K562 (cell line): ENCODE data around the gene RNF222. TPM values are rescaled to one million over a fixed set of nuclear protein-coding genes. Genes with fewer than 3 reads are reported as not detected.
A peak's percentile ranks its signal among the peaks of the same experiment; 100 is the strongest.

ENCODE experiments used
- ATAC-seq: fragments of 200-7000 bp; cut with Tn5 transposase; 3 replicates; pipeline ENCODE4 v1.9.1; 2020; ENCODE audit warnings: moderate library complexity
- BruUV-seq: library from RNA; stranded (reverse); fragments of 400-500 nt; replicated peaks from 2 replicates; lab custom pipeline; 2021; lab: Mats Ljungman, UMichigan
- CTCF ChIA-PET: fragments of 300-600 bp; formaldehyde crosslinking; extraction: SDS; loops from one replicate; lab custom pipeline; 2021; ENCODE audit warnings: low intra/inter-chr PET ratio; lab: Yijun Ruan, JAX
- POLR2A ChIA-PET: fragments of 300-600, 350-650 bp; sonication (Branson Sonifier 250); formaldehyde crosslinking; extraction: SDS; loops from one replicate; lab custom pipeline; 2021; ENCODE audit warnings: antibody characterized with exemption, inconsistent platforms; lab: Yijun Ruan, JAX
- DNase-seq, 4 experiments: peaks; one replicate each; pipeline versions ENCODE4 v3.0.0 to v3.0.0-alpha.2; 2011 to 2018; ENCODE audit warnings: low spot score in 3 of 4, mixed read lengths in 3 of 4; ENCODE audit errors: extremely low read depth in 1 of 4
- FAIRE-seq: peaks from 2 replicates; lab custom pipeline; 2011; peaks lifted over from hg19 to GRCh38; lab: Jason Lieb, UNC
- H2AFZ ChIP-seq: 2 replicates; pipeline ENCODE4 v1.6.0; 2011; ENCODE audit warnings: low read depth, low read length, control low read depth, inconsistent platforms
- H3K27ac ChIP-seq: fragments of 200-600 bp; 3 replicates; pipeline ENCODE4 v1.8.0; 2011; ENCODE audit warnings: low read depth, mild to moderate bottlenecking, control low read depth, inconsistent platforms, low read length, moderate library complexity, mixed read lengths; ENCODE audit errors: extremely low read depth
- H3K27me3 ChIP-seq, 2 experiments: fragments of 300-600 bp in 1 of 2; 2 replicates in 1 of 2; 3 replicates in 1 of 2; pipeline versions ENCODE4 v1.6.0 to v1.8.0; 2011; ENCODE audit warnings: inconsistent platforms in 2 of 2, low read length in 2 of 2, mild to moderate bottlenecking in 1 of 2, mixed read lengths in 1 of 2, moderate library complexity in 1 of 2; ENCODE audit not compliant: control insufficient read depth in 2 of 2, insufficient read depth in 2 of 2
- H3K36me3 ChIP-seq: fragments of 300-600 bp; 3 replicates; pipeline ENCODE4 v1.8.0; 2011; ENCODE audit warnings: mild to moderate bottlenecking, low read length, inconsistent platforms; ENCODE audit not compliant: control insufficient read depth, insufficient read depth
- H3K4me1 ChIP-seq, 2 experiments: fragments of 200-600 bp in 1 of 2; replicated peaks in 1 of 2; 2 replicates in 1 of 2; 3 replicates in 1 of 2; pipeline versions ENCODE4 v1.5.1 to v1.8.0; 2011; ENCODE audit warnings: inconsistent platforms in 2 of 2, low read length in 2 of 2, mild to moderate bottlenecking in 1 of 2, mixed read lengths in 1 of 2, moderate library complexity in 1 of 2; ENCODE audit not compliant: control insufficient read depth in 2 of 2, insufficient read depth in 2 of 2
- H3K4me2 ChIP-seq: 2 replicates; pipeline ENCODE4 v1.6.1; 2011; ENCODE audit warnings: low read length, control low read depth, inconsistent platforms, mixed read lengths; ENCODE audit not compliant: insufficient read depth
- H3K4me3 ChIP-seq: fragments of 200-600 bp; sonication (generic), shearing (Covaris generic); 2 replicates; pipeline ENCODE4 v1.5.1; 2016; ENCODE audit warnings: control low read depth, inconsistent platforms
- H3K79me2 ChIP-seq: fragments of 200-600 bp; 3 replicates; pipeline ENCODE4 v1.8.0; 2011; ENCODE audit warnings: low read length, inconsistent platforms; ENCODE audit not compliant: control insufficient read depth, insufficient read depth
- H3K9ac ChIP-seq, 2 experiments: 2 replicates each; pipeline versions ENCODE4 v1.6.0 to v1.6.1; 2011; ENCODE audit warnings: low read depth in 2 of 2, low read length in 2 of 2, control low read depth in 1 of 2, inconsistent platforms in 1 of 2, mild to moderate bottlenecking in 1 of 2, mixed read lengths in 1 of 2; ENCODE audit not compliant: insufficient read depth in 1 of 2
- H3K9me1 ChIP-seq: one replicate; pipeline ENCODE4 v1.6.0; 2011; ENCODE audit warnings: inconsistent platforms, mild to moderate bottlenecking, low read length, moderate library complexity; ENCODE audit not compliant: control insufficient read depth, insufficient read depth
- H3K9me3 ChIP-seq: replicated peaks from 2 replicates; pipeline ENCODE4 v1.5.1; 2011; ENCODE audit warnings: low read depth, low read length, inconsistent platforms; ENCODE audit not compliant: control insufficient read depth, insufficient read depth
- H4K20me1 ChIP-seq: replicated peaks from 2 replicates; pipeline ENCODE4 v1.6.1; 2011; ENCODE audit warnings: low read length, inconsistent platforms, mixed read lengths; ENCODE audit not compliant: control insufficient read depth, insufficient read depth
- ARID4B ChIP-seq: sonication (generic); formaldehyde crosslinking; IDR thresholded peaks from 2 replicates; pipeline ENCODE4 v1.8.0; 2022; ENCODE audit warnings: mild to moderate bottlenecking, missing genetic modification reagents
- BRF2 ChIP-seq: IDR thresholded peaks from 3 replicates; pipeline ENCODE4 v1.6.1; 2011; ENCODE audit warnings: borderline replicate concordance, mild to moderate bottlenecking; ENCODE audit not compliant: insufficient read length, insufficient read depth
- CBX8 ChIP-seq: fragments of 200-600 bp; sonication (generic); IDR thresholded peaks from 2 replicates; pipeline ENCODE4 v1.6.1; 2012; ENCODE audit warnings: borderline replicate concordance, mixed run types, low read depth, mild to moderate bottlenecking, moderate library complexity, mixed read lengths, low read length, control low read depth, inconsistent platforms; ENCODE audit not compliant: poor library complexity, severe bottlenecking; ENCODE audit errors: extremely low read depth
- CREB3 ChIP-seq: fragments of 450-650 bp; conservative IDR thresholded peaks from 2 replicates; pipeline ENCODE4 v1.6.1; 2016; ENCODE audit warnings: missing genetic modification characterization, low read depth, mild to moderate bottlenecking, missing compliant biosample characterization, moderate library complexity
- DPF2 ChIP-seq: fragments of 450-650 bp; IDR thresholded peaks from 2 replicates; pipeline ENCODE4 v1.6.1; 2016
- FOSL1 ChIP-seq: fragments of 200-800 bp; sonication (Bioruptor generic); conservative IDR thresholded peaks from 2 replicates; pipeline ENCODE4 v1.6.1; 2016; ENCODE audit warnings: missing genetic modification characterization, missing compliant biosample characterization
- FOXJ3 ChIP-seq: sonication (generic); formaldehyde crosslinking; IDR thresholded peaks from 2 replicates; pipeline ENCODE4 v1.4.0; 2020; ENCODE audit warnings: mild to moderate bottlenecking, missing genetic modification reagents
- MTF1 ChIP-seq: fragments of 250-450 bp; sonication (Bioruptor Pico); IDR thresholded peaks from 2 replicates; pipeline ENCODE4 v1.9.0; 2021; ENCODE audit warnings: moderate library complexity, mild to moderate bottlenecking, inconsistent platforms, borderline replicate concordance
- PRMT5 ChIP-seq: sonication (generic); formaldehyde crosslinking; IDR thresholded peaks from 2 replicates; pipeline ENCODE4 v1.5.0; 2020; ENCODE audit warnings: missing genetic modification reagents
- TFE3 ChIP-seq: fragments of 450-650 bp; formaldehyde crosslinking; IDR thresholded peaks from 2 replicates; pipeline ENCODE4 v1.4.0; 2020; ENCODE audit warnings: mild to moderate bottlenecking, mixed read lengths
- TOE1 ChIP-seq, 2 experiments: fragments of 450-650 bp in 1 of 2; sonication (generic) in 1 of 2; formaldehyde crosslinking in 1 of 2; IDR thresholded peaks; 2 replicates each; pipeline versions ENCODE4 v1.7.1 to v1.8.0; 2016 to 2022; ENCODE audit warnings: borderline replicate concordance in 2 of 2, mild to moderate bottlenecking in 2 of 2, antibody characterized with exemption in 1 of 2, inconsistent platforms in 1 of 2, low read depth in 1 of 2, missing genetic modification reagents in 1 of 2, moderate library complexity in 1 of 2
- ZNF232 ChIP-seq: sonication (generic); formaldehyde crosslinking; IDR thresholded peaks from 2 replicates; pipeline ENCODE4 v1.8.0; 2022; ENCODE audit warnings: mild to moderate bottlenecking, missing genetic modification reagents
- ZNF830 ChIP-seq: fragments of 250-450 bp; sonication (Bioruptor Pico); IDR thresholded peaks from 2 replicates; pipeline ENCODE4 v1.5.0; 2021; ENCODE audit warnings: mild to moderate bottlenecking
- WGBS: fragments of 100-300 bp; shearing (Covaris generic); methylation state at CpG from one replicate; pipeline ENCODE4 v1.1.6; 2016; ENCODE audit warnings: low coverage, mixed read lengths; ENCODE audit not compliant: insufficient coverage; ENCODE audit errors: missing lambda C conversion rate; 5-methylcytosine and 5-hydroxymethylcytosine counted together
- in situ Hi-C: fragments of 300-500 bp; cut with MboI; formaldehyde crosslinking; loops from 4 replicates; pipeline ENCODE4 v1.15.0; 2018; ENCODE audit warnings: inconsistent platforms, mixed read lengths
- intact Hi-C: fragments of 100-400 bp; cut with micrococcal nuclease; formaldehyde crosslinking; loops from 2 replicates; pipeline ENCODE4 v1.14.2; 2022
- polyA plus RNA-seq, 8 experiments: library from polyadenylated mRNA; depleted of rRNA in 4 of 8; stranded (reverse) in 5 of 8; unstranded in 3 of 8; fragments of >200 nt; fragmentation: Nextera tagmentation in 2 of 8; fragmentation: Illumina TruSeq in 1 of 8; extraction: Ambion mirVana in 2 of 8; extraction: Trizol in 1 of 8; gene quantifications; 2 replicates each; pipeline versions ENCODE4 v1.2.1 to v1.2.3, GENCODE V29; 2011 to 2014; ENCODE audit warnings: inconsistent platforms in 1 of 8, missing spikeins in 1 of 8
- total RNA-seq, 7 experiments: library from RNA; depleted of rRNA in 6 of 7; stranded (reverse); fragments of >200 nt in 6 of 7; fragmentation: Illumina TruSeq in 2 of 7; extraction: Trizol in 2 of 7; gene quantifications; 2 replicates each; pipeline versions ENCODE4 v1.2.1 to v1.2.3, GENCODE V29; 2011 to 2021; ENCODE audit warnings: low replicate concordance in 1 of 7

Gene RNF222
- total and polyA plus RNA-seq, 9 of the 15 experiments (the other 6 are each of a cell fraction or from before 2014, with no cell fraction given), result not detected

GRCh38 chr17:8369944-8370343, 27.7 kb downstream of the RNF222 start:
- in situ Hi-C loops (no loop called here), intact Hi-C loops (no loop called here)
- FAIRE-seq (no peak), ATAC-seq (no peak), DNase-seq (no peak)
- no peak overlapping the region for H3K4me2 ChIP-seq
- no peak overlapping the region for H3K9ac ChIP-seq
- no peaks in the 10 kb centered on the region for H3K9me3 ChIP-seq
- no peak overlapping the region for H3K27ac ChIP-seq
- BruUV-seq, result no TSS peak
- H2AFZ ChIP-seq, result peak overlapping the region; percentile 30; the same call in 1 of the 2 replicates
- H3K4me1 ChIP-seq, result peaks cover 2 to 14% of the 10 kb centered on the region in 2 experiments; a peak in 3 of 5 replicates
- H3K4me3 ChIP-seq, result no peak overlapping the region
- 43% methylated on average over 8 of the region's 8 CpGs for WGBS
- POLR2A ChIA-PET, result no interaction called here
- no peaks in the 10 kb centered on the region for H3K27me3 ChIP-seq
- no peaks in the 10 kb centered on the region for H3K9me1 ChIP-seq
- H3K36me3 ChIP-seq, result no peaks in the 10 kb centered on the region
- no peaks in the 10 kb centered on the region for H3K79me2 ChIP-seq
- CTCF ChIA-PET, result no interaction called here
- no peaks in the 10 kb centered on the region for H4K20me1 ChIP-seq
- TF ChIP-seq ZNF830 (CRISPR knock-in tag), result no peak
- no peak for TF ChIP-seq ARID4B (CRISPR knock-in tag)
- peak; percentile 92 for TF ChIP-seq TFE3 (CRISPR knock-in tag)
- TF ChIP-seq ZNF232 (CRISPR knock-in tag), result no peak
- TF ChIP-seq BRF2, result no peak
- no peak for TF ChIP-seq CREB3 (tag)
- no peak for TF ChIP-seq PRMT5
- no peak for TF ChIP-seq FOSL1 (tag)
- TF ChIP-seq MTF1, result no peak
- no peak for TF ChIP-seq FOXJ3 (CRISPR knock-in tag)
- TF ChIP-seq CBX8, result no peak
- TF ChIP-seq DPF2, result no peak
- peak; percentile 86; the same call in 1 of the 2 replicates for TF ChIP-seq TOE1 (IDR thresholded peaks at IDR 0.05; ENCODE audit: borderline replicate concordance)
- no peak for TF ChIP-seq TOE1 (CRISPR knock-in tag; IDR thresholded peaks at IDR 0.05; ENCODE audit: borderline replicate concordance, low read depth)
